Stimulated activated CD4-positive, alpha-beta T cell treated with anti-CD3 and anti-CD28 coated beads, Interleukin-4, amount 100 ng/mL, for 4 hours (primary cell): ENCODE results near the gene TMEM263.

Experiments used
- DNase-seq, 2 experiments: peaks; one replicate each; pipeline ENCODE4 v3.0.0-alpha.2; 2020

TMEM263 gene

DNA sequence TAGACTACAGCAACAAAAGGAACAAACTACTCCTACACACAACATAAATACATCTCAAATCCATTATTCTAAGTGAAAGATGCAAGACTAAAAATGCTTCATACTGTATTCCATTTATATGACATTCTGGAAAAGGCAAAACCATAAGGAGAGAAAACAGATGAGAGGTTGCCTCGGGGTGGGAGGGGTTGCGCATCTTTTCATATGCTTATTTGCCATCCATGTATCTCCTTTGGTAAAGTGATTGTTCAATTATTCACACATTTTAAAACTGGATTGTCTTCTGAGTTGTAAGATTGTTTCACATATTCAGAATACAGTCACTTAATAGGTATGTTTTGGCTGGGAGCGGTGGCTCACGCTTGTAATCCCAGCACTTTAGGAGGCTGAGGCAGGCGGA is 5.1 kb upstream of the TMEM263 start:
- no peak for DNase-seq

DNA sequence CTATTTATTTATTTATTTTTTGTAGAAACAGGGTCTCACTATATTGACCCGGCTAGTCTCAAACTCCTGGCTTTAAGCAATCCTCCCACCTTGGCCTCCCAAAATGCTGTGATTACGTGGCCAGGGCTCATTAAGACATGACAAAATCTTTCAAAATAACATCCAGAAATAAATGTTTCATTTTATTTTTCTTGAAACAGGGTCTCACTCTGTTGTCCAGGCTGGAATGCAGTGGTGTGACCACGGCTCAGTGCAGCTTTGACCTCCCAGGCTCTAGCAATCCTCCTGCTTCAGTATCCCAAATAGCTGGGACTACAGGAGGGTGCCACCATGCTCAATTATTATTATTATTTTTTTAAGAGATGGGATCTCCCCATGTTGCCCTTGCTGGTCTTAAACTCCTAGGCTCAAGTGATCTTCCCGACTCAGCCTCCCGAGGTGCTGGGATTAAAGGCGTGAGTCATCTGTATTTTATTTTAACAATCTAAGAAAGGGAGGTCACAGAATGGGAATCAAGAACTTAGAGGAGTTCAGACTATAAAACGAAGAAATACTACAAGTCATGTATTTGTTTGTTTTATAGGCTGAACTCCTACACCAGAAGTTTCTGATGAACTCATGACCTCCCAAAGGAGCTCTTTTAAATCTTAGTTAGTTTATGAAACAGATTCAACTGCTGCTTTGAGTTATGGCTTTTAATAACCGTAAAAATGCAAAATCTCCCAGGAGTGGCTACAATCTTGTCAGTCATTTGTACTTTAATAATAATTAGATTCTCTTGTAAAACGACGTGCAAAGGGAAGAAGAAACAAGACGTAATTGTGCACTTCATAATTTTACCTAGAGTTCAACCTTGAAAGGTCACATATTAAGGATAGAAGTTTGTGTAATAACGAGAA is 2.1 kb upstream of the TMEM263 start:
- DNase-seq: no peak

DNA sequence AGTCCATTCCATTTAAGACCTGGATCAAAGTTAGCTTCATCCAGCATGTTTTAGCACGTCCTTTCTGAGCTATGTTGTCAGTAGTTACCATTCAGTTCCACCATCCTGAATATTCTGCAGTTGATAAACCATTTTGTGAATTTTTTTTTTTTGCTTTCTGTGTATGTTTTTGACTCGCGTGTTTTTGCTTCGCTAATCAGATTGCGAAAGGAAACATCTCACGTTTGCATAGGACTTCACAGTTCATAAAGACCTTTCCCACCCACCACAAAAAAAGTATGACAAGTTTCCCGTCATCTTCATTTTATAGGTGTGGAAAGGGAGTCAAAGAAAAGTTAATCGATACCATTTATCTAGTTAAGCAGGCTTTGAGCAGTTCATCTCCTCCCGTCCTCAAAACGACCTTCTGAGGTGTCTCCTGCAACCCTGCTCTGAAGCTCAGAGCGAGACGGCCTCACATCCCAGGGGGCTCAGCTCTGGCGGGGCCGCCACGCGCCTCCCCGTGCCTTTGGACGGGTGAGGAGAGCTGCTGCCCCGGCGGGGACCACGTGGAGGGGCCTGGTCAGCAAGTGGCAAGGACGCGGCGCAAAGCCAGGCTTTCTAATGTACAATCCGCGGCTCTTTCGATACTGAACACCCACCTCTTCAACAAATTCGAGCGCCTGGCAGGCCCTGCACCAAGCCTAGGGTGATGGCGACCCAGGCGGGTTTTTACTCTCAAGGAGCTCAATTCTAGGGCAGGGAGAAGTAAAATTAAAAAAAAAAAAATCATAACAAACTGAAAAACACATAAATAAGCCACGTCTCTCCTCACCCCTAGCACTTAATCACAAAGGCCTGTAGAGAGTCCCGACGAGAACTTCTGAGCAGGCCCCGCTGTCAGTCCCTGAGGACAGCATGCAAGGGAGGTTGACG is 988 bp upstream of the TMEM263 start:
- peak in 1 of 2 experiments; percentile 3 for DNase-seq

DNA sequence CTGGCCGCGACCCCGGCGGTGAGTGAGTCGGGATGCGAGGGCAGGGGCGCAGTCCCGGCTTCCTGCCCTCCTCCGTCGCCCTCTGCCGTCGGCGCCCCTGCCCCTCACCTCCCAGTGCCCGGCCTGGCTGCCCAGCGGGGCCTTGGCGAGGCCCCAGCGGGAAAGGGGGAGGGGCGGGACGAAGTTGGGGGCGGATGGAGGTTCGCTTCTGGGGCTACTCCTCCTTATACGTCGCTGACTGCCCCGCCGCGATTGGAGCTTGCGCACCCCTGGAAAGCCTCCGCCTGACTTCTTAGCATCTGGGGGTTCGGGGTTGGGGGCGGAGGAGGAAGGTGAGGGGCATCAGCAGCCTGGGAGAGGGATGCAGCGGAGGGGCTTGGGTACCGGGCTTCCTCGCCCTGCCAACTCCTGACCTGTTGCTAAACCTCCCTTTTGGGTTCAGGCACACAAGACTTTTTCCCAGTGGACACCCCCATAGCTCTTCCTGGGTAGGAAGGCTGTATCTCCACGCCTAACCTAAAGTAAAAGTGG is 406 bp downstream of the TMEM263 start:
- DNase-seq: peak; percentile 35 to 42

DNA sequence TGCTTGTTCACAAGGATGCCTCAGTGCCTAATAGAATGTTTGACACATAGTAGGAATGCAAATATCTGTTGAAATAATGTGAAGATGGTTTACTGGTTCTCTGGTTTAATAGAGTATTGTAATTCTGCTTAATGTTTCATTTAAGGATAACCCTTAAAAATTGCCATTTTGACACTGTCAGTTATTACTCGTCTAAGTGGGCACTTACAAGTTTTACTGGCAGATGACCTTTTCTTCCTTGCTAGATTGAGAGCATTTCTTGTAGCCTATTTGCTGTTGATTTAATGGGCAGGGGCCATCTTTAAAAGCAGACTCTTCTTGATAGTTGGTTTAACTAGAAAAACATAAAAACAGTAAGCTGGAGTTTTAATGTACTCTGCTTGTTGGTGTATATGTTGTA is 1.9 kb downstream of the TMEM263 start:
- no peak for DNase-seq

DNA sequence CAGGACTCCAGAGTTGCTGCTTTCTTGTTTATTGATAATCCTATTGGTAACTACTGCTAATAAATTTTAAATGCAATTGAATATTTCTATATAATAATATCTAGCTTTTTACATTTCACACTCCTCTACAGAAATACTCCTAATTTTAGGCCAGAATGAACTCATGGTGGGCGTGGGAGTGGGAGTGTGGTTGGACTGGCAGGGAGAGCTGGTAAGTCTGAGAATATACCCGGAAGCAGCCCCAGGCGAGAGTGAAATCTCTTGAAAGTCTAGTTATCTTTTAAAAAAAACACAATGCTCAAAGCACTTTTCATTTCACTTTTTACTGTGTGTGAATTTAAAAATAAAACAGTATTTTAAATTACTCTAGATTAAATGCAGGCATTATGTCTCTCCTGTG is 4.7 kb downstream of the TMEM263 start:
- no peak for DNase-seq

DNA sequence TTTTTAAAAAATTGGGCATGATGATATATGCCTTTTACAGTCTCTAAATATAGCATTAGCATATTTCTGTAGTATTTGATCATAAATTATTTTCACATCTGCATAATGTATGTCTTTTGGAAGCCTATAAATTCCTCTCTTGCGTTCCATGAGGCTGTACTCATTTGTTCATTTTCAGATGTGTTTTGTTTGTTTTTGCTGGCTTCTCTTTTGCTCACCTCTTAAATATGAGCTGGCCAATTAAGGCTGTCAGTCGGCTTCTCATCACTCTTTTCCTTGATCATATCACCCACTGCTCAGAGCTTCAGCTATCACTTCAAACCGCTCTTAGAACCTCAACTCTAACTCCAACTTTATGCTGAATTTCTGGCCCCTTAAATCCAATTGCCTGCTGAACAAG is 6.6 kb downstream of the TMEM263 start:
- DNase-seq: no peak

DNA sequence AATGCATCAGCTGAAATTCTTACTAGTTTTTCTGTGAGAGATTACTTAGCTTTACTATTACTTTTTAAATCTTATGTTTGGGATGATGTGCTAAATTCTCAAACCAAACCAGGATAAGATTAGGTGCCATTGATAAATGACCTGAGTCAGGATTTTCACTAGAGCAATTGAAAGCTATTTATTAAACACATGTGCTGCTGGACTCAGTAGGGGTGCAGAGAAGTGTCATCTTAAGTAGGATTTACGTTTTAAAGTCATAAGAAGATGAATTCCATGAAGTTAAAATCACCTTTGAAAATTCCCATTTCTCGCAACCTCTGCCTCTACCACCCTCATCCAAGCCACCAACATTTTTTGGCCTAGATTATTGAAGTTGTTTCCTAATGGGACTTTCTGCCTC is 8.8 kb downstream of the TMEM263 start:
- DNase-seq: no peak

DNA sequence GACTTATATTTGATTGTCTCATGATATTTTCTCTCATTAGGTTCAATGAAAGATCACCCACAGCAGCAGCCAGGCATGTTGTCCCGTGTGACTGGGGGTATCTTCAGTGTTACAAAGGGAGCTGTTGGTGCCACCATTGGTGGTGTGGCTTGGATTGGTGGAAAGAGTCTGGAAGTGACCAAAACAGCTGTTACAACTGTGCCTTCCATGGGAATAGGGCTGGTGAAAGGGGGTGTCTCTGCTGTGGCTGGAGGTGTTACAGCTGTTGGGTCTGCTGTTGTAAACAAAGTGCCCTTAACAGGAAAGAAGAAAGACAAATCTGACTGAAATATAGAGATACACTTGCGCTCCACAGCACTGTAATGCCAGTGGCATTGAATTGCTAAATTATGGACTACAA is 15.4 kb downstream of the TMEM263 start:
- no peak for DNase-seq

DNA sequence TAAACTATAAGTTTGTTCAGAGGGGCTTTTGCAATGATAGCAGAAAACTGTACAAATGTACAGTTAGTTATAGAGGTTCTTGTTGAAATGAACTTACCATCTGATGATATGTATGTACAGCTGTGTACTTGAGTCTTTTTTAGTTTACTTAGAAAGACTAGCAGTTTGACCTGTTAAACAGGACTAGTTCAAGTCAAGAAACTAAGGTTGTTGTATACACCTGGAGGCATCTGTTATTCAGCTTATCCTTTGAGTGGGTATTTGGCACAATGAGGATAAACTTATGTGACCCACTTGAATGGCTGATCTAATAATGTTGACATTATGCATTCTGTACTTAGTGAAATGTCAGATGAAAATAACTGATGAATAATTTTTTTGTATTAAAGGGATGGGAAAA is 17.8 kb downstream of the TMEM263 start:
- no peak for DNase-seq

DNA sequence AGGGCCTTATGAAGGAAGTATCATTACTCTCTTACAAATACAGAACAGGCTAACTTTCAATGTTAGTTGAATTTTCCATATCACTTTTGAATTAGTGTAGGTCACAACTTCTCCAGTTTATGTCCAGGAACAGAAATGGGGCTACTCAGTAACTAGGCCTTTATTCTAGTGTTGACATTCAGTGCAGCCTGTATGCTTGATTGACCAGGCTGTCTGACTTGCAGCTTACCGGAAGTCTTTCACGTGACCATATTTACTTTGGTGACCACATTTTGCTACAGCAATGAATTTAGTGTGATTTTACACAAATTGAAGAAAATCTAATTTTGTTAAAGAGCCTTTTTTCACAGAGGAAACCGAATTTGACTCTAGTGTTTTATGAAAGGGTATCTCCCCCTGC is 18.8 kb downstream of the TMEM263 start:
- no peak for DNase-seq

DNA sequence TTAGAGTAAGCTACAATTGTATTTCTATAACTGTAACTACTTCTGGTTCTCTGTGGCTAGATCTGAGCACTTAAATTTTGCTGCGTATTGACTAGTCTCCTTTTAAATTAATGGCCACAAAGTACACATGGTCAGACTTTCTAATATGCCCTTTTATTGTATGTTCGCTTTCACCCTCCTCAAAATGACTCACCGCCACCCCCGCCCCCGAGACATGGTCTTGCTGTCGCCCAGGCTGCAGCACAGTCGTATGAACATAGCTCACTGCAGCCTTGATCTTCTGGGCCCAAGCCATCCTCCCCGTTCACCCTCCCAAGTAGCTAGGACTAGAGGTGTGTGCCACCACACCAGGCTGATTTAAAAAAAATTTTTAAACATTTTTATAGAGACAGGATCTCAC is 19.4 kb downstream of the TMEM263 start:
- DNase-seq: no peak

DNA sequence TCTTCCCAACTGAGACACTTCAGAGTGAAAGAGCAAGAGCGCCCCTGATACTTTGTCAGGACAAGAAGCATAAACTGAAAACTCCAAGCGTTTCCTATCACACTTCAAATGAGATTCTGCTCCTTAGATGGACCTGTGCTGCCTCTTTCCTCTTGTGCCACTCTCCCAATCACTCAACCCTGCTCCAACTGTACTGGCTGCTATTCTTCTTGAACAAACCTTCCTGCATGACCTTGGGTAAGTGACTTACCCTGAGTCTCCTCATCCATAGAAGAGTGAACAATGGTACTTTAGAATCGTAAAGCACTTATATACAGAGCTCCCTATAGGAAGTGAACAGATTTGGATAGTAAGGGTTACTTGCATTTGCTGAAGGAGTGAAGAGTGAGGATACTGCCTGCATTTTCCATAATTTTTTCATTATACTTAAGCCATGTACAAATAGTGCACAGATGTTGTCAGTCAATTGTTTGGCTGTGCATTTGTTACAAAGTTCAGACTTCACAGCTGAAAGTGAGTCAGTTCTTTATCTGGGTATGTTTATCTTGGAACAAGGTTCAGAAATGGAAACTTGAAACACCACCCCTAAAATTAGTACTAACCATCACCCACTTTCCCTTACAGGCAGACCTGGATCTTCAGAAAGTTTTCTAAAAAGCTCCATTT is 20.4 kb downstream of the TMEM263 start:
- DNase-seq: no peak

DNA sequence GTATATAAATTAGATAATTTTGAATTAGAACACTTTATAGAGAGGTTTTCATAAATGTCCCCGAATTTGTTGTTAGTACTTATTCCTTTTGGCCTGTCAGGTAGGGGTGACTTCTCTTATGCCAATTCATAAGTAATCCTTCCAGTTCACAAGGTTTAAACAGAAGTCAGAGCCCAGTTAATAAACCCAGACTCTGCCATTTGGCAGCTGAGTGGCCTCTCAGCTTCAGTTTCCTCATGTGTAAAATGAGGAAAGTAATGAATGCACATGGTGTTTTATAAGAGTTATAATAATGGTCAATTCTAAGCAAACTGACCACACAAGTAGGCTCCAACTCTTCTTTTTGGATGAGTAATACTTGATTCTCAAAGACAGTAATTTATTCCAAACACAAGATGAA is 21.0 kb downstream of the TMEM263 start:
- no peak for DNase-seq

DNA sequence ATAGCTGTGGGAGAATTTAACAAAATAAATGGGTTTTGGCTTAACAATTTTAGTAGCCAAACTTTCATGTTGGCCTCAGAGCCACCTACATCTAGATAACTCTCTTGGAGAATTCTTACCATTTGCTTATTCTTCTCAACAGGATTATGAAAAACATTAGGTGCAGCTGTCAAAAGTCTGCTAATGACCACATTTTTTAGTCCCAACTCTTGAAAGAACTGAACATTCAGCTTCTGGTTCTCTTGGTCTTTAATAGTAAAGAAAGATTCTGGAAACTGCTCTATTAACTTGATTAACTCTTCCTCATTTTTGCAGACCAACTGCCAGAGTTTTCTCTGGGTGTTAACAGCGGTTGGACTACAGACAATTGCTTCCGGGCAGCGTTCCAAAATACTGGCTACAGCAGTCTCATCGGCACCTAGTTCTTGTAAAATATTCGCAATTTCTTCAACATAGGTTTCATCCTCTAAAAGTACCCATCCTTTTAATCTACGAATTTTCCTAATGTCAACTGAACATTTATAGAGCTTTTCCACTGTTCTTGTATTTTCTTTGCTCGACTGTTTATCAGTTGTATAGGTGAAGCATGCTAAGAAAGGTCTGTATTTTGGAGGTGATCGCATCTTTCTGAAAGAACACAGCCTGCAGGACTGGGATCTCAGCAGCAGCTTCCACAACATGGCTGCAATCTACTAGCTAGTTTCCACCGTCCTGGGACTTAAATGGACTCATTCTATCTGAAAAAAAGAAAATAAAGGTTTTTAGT is 22.5 kb downstream of the TMEM263 start:
- no peak for DNase-seq

DNA sequence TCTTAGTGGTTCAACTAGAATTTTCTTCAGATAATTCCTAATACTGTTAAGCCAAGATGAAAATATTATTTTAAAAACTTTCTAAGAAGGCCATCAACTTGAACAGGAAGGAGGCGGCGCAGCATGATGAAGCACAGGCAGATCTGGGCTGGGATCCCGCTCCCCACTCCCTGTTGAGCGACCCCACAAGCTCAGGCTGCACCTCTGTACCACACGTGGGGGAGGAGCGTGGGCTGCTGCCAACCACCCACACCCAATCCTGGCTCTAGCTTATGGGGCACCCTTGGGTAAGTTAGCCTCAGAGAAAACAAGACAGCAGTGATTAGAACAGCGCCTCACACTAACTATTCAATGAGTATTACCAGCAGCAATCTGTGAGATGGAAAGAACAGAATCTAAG is 25.2 kb downstream of the TMEM263 start:
- DNase-seq: no peak

DNA sequence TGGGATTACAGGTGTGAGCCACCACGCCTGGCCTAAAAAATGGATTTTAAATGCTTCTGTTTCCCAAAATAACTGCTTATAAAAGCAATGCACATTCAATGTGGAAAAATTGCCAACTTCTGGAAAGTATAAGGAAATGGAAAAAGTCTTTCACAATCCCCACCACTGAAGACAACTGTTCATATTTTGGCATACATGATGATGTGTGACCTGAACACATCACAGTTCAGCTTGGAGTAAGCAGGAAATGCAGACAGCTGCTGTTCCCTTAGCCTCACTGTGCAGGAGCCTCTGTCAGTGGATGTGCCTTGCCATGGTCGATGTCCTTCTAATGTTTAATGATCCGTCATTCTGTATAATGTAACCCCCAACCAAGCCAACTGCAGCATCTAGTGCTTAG is 26.1 kb downstream of the TMEM263 start:
- no peak for DNase-seq

DNA sequence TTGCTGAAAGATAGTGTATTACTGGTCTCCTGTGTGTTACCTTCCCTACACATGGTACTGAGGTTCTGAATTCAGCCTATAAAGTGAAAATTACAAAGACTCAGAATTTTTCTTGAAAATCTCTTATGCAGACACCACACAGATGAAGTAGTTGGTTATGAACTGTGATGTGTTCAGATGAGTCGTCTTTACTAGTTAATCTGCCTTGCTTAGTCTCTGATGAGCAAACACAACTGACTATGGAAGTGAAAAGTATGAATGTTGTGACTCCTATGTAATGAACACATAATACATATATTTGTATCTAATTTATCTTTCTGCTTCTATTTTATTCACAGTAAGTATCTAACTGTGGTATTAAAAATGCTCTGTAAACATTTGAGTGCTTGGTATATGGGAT is 26.5 kb downstream of the TMEM263 start:
- no peak for DNase-seq

DNA sequence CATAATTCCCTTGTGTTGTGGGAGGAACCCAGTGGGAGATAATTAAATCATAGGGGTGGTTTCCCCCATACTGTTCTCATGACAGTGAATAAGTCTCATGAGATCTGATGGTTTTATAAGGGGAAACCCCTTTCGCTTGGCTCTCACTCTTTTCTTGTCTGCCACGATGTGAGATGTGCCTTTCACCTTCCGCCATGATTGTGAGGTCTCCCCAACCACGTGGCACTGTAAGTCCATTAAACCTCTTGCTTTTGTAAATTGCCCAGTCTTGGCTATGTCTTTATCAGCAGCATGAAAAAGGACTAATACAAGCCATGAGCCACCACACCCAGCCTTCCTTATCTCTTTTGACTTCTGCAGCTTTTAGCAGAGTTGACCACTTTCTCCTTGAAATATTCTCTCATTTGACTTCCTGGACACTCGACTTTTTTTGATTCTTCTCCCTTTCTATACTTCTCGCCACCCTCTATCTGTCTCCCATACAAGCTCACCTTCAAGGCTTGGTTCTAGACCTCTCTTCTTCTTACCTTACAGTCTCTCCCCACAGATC is 29.0 kb downstream of the TMEM263 start:
- DNase-seq: peak in 1 of 2 experiments; percentile 7

DNA sequence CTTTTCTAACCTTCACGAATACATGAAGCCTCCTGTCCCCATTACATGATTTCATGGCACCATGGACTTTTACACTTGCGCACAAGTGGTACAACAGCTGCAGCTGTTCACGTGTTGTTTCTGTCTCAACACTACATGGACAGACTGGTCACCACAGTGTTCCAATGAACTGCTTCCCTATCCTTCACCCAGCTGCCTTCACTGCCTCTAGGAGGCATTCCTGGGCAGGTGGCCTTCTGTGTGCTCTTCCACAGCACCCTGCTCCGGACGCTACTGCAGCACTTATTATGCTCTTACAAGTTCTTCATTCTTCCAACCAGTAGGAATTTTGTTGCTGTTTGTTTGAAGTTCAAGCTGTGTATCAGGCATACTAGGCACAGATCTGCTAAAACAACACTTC is 29.8 kb downstream of the TMEM263 start:
- DNase-seq: no peak

DNA sequence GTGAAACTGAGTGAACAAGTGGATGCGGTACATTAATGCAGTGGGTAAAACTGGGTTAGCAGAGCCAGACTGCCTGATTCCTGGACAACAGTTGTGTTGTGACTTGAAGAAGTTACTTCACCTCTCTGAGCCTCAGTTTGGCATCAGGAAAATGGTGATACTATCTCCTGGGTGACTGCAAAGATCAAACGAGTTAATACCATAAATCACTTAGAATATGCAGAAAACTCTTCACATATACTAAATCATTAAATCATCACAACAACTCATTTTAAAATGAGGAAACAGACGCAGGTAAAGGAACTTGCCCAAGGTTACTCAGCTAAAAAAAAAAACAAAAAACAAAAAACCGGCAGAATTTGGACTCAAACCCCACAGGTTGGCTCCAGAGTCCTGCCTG is 30.4 kb downstream of the TMEM263 start:
- no peak for DNase-seq
